ENCODE measurements around the gene TMEM184C.

Gene TMEM184C

DNA sequence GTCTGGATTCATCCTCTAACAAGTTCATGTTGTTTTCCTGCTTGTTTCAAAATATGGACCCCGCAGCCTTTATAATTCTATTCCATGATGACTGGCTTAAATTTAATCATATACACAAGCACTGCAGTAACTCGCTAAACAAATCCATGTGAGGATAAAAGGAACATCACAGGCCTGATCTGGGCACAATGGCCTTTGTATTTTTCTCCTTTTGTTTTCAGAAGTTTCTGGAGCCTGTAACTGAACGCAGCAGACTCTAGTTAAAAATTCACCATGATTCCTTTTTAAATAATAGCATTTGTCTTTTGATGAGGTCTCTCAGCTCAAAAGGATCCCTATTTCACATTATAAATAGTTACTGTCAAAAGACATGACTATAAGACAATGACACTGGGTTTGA lies 30.2 kb upstream of the TMEM184C start:
- DNase-seq (ENCODE audit: low read depth): no peak
- TF ChIP-seq, protein P1, sequence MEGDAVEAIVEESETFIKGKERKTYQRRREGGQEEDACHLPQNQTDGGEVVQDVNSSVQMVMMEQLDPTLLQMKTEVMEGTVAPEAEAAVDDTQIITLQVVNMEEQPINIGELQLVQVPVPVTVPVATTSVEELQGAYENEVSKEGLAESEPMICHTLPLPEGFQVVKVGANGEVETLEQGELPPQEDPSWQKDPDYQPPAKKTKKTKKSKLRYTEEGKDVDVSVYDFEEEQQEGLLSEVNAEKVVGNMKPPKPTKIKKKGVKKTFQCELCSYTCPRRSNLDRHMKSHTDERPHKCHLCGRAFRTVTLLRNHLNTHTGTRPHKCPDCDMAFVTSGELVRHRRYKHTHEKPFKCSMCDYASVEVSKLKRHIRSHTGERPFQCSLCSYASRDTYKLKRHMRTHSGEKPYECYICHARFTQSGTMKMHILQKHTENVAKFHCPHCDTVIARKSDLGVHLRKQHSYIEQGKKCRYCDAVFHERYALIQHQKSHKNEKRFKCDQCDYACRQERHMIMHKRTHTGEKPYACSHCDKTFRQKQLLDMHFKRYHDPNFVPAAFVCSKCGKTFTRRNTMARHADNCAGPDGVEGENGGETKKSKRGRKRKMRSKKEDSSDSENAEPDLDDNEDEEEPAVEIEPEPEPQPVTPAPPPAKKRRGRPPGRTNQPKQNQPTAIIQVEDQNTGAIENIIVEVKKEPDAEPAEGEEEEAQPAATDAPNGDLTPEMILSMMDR (IDR thresholded peaks at IDR 0.05; ENCODE audit: control insufficient read depth, extremely low read depth, insufficient read depth): no peak

DNA sequence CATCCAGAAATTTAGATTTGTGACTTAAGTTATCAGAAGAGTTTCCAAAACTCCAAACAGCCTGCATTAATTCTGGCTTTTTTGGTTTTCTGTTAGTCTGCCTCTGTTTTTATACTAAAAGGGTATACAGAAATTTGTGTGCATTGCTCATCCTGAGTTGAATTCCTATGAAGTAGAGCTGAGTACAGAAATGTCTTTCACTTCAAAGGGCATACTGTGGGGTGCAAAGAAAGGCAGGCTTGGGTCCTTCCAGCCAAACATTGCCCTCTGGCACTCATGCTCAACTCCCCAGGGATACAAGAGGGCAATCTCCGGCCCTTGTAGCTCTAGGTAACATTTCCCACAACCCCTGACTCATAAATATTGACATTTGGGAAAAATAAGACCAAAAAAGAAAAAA lies 27.6 kb upstream of the TMEM184C start:
- no peak overlapping the region for H3K4me3 ChIP-seq (ENCODE audit: low read depth, low read length)
- TF ChIP-seq, protein P1 (IDR thresholded peaks at IDR 0.05; ENCODE audit: control insufficient read depth, extremely low read depth, insufficient read depth): no peak
- DNase-seq (ENCODE audit: low read depth): no peak

More for the DNA sequence above, 30.2 kb upstream of the TMEM184C start:
- no peak overlapping the region for H3K4me3 ChIP-seq (ENCODE audit: low read depth, low read length)

DNA sequence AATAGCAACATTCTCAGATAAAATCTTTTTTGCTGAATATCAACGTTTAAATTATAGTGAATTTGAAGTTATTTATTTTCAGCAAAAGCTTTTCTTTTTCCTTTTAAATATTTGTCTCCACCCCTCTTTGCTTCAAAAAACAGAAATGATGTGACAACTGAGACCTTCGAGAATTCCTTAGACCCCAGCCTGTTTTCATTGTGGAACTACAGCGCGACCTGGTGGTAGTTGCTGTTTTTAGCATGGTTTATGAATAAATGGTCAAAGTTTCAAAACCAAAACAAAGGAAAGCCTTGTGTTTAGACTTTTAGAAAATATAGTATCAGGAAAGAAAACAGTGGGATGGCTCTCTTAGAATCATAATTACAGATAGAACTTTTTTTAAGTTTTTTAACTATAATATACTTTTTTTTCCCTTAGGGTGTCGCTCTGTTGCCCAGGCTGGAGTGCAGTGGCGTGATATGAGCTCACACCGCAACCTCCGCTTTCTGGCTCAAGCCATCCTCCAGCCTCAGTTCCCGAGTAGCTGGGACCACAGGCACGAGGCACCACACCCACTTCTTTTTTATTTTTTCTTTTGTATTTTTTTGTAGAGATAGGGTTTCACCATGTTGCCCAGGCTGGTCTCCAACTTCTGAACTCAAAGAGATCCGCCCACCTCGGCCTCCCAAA lies 26.8 kb upstream of the TMEM184C start:
- H3K4me3 ChIP-seq (ENCODE audit: low read depth, low read length): no peak overlapping the region
- TF ChIP-seq, protein P1 (IDR thresholded peaks at IDR 0.05; ENCODE audit: control insufficient read depth, extremely low read depth, insufficient read depth): peak; percentile 73
- peak; percentile 37 for DNase-seq (ENCODE audit: low read depth)

DNA sequence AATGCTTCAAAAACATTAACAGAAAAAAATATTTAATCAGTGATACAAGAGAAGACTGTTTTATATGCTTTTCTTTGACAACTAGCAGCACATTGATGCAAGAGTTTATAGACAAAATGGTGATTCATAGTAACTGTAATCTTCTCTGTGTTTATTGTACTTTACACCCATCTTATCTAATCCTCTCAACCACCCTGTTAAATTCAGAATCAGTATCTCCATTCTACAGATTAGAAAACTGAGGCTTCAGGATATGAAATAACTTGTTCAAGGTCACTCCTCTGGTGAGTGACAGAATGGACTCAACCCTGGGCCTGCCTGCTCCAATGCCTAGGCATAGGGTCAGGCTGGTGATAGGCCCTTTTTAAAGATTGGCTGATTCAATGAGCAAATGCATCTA lies 26.1 kb upstream of the TMEM184C start:
- TF ChIP-seq, protein P1 (IDR thresholded peaks at IDR 0.05; ENCODE audit: control insufficient read depth, extremely low read depth, insufficient read depth): no peak
- no peak overlapping the region for H3K4me3 ChIP-seq (ENCODE audit: low read depth, low read length)
- DNase-seq (ENCODE audit: low read depth): no peak

DNA sequence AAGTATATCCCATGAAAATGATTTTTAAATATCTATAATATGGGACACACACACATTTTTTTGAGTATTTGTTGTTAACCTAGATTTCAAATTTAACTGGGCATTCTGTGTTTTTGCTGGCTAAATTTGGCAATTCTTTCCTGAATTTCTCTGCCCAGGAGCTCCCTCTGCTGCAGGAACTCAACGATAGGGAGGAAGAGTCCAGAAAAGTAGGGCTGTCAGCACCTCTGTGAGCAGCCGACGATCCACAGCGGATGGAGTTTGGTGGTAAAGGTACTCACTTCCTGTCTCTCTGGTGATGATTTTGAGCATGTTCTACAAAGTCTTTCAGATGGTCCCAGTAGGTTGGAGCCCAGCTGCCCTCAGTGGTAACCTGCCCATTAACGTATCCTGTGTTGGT lies 23.1 kb upstream of the TMEM184C start:
- TF ChIP-seq, protein P1 (IDR thresholded peaks at IDR 0.05; ENCODE audit: control insufficient read depth, extremely low read depth, insufficient read depth): no peak
- no peak for DNase-seq (ENCODE audit: low read depth)

DNA sequence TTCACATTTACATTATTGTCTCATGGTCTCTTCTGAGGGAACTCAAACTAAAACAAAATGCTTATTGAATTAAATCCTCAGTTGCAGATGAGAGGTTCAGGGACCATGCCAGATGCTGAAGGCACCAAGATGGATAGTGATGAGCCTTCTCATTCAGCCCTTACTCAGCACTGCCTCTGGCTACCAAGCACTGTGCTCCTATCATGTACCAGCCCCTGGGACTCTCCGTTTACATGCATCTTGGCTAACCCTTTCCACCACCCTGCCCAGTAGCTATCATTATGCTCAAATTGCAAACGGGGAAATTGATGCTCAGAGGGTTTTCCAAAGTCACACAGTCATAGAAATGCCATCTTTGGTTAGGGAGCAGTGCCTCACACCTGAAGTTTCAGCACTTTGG lies 22.6 kb upstream of the TMEM184C start:
- TF ChIP-seq, protein P1 (IDR thresholded peaks at IDR 0.05; ENCODE audit: control insufficient read depth, extremely low read depth, insufficient read depth): no peak
- no peak for DNase-seq (ENCODE audit: low read depth)
- H3K4me3 ChIP-seq (ENCODE audit: low read depth, low read length): no peak overlapping the region

More for the DNA sequence above, 23.1 kb upstream of the TMEM184C start:
- no peak overlapping the region for H3K4me3 ChIP-seq (ENCODE audit: low read depth, low read length)

DNA sequence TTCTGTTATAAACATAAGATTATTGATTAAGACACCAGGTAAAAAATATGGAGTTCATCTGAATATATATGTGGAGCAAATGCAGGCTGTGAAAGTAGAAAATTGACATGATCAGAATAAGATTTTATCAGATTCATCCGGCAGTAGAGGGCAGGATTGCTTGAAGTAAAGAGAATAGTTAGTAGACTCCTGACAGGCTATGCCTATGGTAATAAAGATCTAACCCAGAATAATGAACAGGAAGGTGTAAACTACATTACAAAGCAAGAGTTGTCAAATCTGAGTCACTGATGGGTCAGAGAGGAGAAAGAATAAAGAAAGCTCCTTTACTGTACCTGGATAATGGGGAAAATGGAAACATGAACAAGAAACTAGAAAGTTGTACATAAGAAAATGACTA lies 20.8 kb upstream of the TMEM184C start:
- TF ChIP-seq, protein P1 (IDR thresholded peaks at IDR 0.05; ENCODE audit: control insufficient read depth, extremely low read depth, insufficient read depth): peak; percentile 10; the same call in 1 of the 2 replicates
- no peak for DNase-seq (ENCODE audit: low read depth)
- H3K4me3 ChIP-seq (ENCODE audit: low read depth, low read length): no peak overlapping the region

All from LNCaP clone FGC (cell line).